GM21381 (cell line): ENCODE measurements around the gene KRT39.

Experiments
- ATAC-seq: cut with Tn5 transposase; IDR thresholded peaks from one replicate; pipeline ENCODE4 v1.9.1; 2021; ENCODE audit warnings: mild to moderate bottlenecking, moderate library complexity; ENCODE audit not compliant: unreplicated experiment

KRT39 gene

DNA sequence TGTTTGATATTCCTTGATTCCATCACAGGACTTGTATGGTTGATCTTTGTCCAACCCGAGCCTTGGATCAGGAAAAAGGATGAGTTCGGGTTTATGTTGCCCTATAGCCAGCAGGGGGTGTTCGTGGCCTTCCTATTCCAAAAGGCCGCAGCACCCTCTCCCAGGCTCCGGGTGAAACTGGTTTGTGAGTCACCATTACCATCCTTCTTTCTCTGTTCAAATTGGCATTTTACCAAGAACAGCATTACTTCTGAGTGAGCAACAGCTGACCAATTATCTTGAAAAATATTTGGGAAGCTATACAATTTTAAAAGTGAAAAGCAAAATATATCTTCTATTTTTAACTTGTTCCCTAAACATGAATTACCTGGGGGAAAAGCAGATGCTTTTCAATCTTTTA is 57.4 kb downstream of the KRT39 start:
- no peak for ATAC-seq
